Measurements from ENCODE around the gene ZNF219. TPM values are rescaled to one million over a fixed set of nuclear protein-coding genes. Genes with fewer than 3 reads are reported as not detected.

Gene ZNF219
- total RNA-seq, 2 experiments from 2014 or later: 5.8 to 5.9 TPM

DNA sequence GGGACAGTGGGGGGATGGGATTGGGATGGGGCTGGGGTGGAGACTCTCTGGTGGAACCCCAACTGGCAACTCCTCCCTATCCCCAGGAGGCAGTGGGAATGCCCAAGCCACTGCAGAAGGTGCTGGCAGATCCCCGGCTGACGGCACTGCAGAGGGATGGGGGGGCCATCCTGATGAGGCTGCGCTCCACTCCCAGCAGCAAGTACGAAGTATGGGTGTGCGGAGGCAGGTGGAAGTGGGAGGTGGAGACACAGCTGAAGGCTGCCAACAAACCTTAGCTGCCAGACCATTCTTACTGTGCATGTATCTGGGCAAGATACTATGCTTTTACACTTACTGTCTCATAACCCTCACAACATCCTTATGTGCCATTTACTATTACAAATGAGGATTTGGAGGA is 20.2 kb downstream of the ZNF219 start:
- ATAC-seq: no peak
- Mint-ChIP-seq H3K9me3 (ENCODE audit: low read depth) (no peaks in the 10 kb centered on the region), H3K36me3 (no peaks in the 10 kb centered on the region), H3K4me3 (no peak overlapping the region), H3K4me1 (no peaks in the 10 kb centered on the region), H3K27ac (no peak overlapping the region), H3K27me3 (peaks cover 3% of the 10 kb centered on the region)
- DNase-seq: no peak
- CTCF ChIA-PET: interaction anchor here (2.1 kb wide), 1 partner anchor 14 kb away, joined by 7 read pairs; no protein-coding TSS in a partner anchor

DNA sequence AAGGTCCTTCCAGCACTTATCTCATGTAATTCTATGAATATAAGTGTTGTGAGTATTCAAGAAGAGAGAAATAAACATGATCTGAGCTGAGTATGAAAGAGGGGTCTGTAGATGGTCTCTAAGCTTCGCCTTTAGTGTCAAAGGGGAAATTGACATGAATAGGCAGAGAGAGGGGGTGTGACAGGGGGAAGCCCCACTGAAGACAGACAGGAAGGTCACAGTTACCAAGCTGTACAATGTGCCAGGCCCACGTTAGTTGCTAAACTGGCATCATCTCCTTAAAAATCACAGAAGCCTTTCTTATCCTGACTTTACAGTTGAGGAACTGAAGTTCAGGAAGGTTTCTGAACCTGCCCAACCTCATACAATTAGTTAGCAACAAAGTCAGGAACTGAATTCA is 20.8 kb downstream of the ZNF219 start:
- DNase-seq (no peak), ATAC-seq (no peak)
- H3K36me3 Mint-ChIP-seq: no peaks in the 10 kb centered on the region
- H3K27me3 Mint-ChIP-seq: peaks cover 8% of the 10 kb centered on the region
- H3K4me1 Mint-ChIP-seq: no peaks in the 10 kb centered on the region
- CTCF ChIA-PET: interaction anchor here (2.1 kb wide), 1 partner anchor 15 kb away, joined by 7 read pairs; no protein-coding TSS in a partner anchor
- H3K4me3 Mint-ChIP-seq: no peak overlapping the region
- H3K27ac Mint-ChIP-seq: no peak overlapping the region
- H3K9me3 Mint-ChIP-seq (ENCODE audit: low read depth): no peaks in the 10 kb centered on the region

DNA sequence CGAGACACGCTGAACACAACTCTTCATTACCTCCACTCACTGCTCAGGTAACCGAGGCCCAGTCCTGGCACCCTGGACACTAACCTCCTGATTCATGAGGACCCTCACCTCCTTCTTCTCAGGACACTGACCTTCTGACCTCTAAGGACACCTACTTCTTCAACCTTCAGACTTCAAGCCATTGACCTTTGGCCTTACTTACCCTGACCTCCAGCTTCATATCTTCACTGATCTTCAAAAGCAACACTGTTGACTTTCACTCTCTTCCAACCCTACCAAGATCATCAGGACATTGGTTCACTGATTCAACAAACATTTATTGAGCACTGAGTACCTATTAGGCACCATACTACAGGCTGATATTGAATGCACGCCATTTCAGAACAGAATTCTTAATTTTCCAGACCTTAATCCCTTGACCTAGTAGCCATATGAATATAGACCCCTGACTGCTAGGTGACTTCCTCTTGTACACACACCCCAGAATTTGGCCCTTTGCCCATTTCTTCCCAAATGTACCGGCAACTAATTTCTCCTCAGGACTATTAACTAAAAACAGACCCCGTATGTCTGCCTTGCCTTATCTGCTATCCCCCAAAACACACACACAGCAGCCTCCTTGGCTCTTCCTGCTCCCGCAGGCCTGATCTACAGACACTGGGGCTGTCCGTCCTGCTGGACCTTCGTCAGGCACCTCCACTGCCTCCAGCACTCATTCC is 22.6 kb downstream of the ZNF219 start:
- H3K27me3 Mint-ChIP-seq: peaks cover 26% of the 10 kb centered on the region
- DNase-seq: no peak
- H3K36me3 Mint-ChIP-seq: no peaks in the 10 kb centered on the region
- ATAC-seq: no peak
- H3K4me3 Mint-ChIP-seq: no peak overlapping the region
- no peaks in the 10 kb centered on the region for H3K9me3 Mint-ChIP-seq (ENCODE audit: low read depth)
- peaks cover 11% of the 10 kb centered on the region for H3K4me1 Mint-ChIP-seq
- no peak overlapping the region for H3K27ac Mint-ChIP-seq
- CTCF ChIA-PET: interaction anchor here (1.9 to 5.9 kb wide), 2 partner anchors 17 to 29 kb away, joined by 6 to 74 read pairs; no protein-coding TSS in a partner anchor

DNA sequence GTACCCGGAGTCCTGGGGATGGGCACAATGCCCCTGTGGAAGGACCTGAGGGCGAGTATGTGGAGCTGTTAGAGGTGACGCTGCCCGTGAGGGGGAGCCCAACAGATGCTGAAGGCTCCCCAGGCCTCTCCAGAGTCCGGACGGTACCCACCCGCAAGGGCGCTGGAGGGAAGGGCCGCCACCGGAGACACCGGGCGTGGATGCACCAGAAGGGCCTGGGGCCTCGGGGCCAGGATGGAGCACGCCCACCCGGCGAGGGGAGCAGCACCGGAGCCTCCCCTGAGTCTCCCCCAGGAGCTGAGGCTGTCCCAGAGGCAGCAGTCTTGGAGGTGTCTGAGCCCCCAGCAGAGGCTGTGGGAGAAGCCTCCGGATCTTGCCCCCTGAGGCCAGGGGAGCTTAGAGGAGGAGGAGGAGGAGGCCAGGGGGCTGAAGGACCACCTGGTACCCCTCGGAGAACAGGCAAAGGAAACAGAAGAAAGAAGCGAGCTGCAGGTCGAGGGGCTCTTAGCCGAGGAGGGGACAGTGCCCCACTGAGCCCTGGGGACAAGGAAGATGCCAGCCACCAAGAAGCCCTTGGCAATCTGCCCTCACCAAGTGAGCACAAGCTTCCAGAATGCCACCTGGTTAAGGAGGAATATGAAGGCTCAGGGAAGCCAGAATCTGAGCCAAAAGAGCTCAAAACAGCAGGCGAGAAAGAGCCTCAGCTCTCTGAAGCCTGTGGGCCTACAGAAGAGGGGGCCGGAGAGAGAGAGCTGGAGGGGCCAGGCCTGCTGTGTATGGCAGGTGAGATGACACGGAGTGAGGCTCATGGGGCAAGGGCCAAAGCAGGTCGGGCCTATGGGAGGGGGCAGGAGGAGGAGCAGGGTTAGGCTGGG is 23.8 kb downstream of the ZNF219 start:
- no peak overlapping the region for H3K4me3 Mint-ChIP-seq
- no peaks in the 10 kb centered on the region for H3K36me3 Mint-ChIP-seq
- ATAC-seq (no peak), DNase-seq (no peak)
- H3K9me3 Mint-ChIP-seq (ENCODE audit: low read depth): no peaks in the 10 kb centered on the region
- H3K27me3 Mint-ChIP-seq: peaks cover 36% of the 10 kb centered on the region
- CTCF ChIA-PET: interaction anchor here (0.8 to 5.9 kb wide), 6 partner anchors 13 to 421 kb away, joined by 3 to 74 read pairs (median 8); no protein-coding TSS in a partner anchor
- H3K27ac Mint-ChIP-seq: no peak overlapping the region
- peaks cover 19% of the 10 kb centered on the region for H3K4me1 Mint-ChIP-seq

DNA sequence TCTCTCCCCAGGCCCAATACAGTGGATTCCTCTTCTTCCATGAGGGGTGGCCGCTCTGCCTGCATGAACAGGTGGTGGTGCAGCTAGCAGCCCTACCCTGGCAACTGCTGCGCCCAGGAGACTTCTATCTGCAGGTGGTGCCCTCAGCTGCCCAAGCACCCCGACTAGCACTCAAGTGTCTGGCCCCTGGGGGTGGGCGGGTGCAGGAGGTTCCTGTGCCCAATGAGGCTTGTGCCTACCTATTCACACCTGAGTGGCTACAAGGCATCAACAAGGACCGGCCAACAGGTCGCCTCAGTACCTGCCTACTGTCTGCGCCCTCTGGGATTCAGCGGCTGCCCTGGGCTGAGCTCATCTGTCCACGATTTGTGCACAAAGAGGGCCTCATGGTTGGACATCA is 24.5 kb downstream of the ZNF219 start:
- CTCF ChIA-PET: interaction anchor here (1.9 to 5.9 kb wide), 4 partner anchors 14 to 31 kb away, joined by 6 to 74 read pairs (median 28); no protein-coding TSS in a partner anchor
- Mint-ChIP-seq H3K4me1 (peaks cover 25% of the 10 kb centered on the region), H3K27me3 (peaks cover 44% of the 10 kb centered on the region), H3K27ac (no peak overlapping the region), H3K4me3 (no peak overlapping the region), H3K36me3 (no peaks in the 10 kb centered on the region), H3K9me3 (ENCODE audit: low read depth) (no peaks in the 10 kb centered on the region)
- ATAC-seq (no peak), DNase-seq (no peak)

DNA sequence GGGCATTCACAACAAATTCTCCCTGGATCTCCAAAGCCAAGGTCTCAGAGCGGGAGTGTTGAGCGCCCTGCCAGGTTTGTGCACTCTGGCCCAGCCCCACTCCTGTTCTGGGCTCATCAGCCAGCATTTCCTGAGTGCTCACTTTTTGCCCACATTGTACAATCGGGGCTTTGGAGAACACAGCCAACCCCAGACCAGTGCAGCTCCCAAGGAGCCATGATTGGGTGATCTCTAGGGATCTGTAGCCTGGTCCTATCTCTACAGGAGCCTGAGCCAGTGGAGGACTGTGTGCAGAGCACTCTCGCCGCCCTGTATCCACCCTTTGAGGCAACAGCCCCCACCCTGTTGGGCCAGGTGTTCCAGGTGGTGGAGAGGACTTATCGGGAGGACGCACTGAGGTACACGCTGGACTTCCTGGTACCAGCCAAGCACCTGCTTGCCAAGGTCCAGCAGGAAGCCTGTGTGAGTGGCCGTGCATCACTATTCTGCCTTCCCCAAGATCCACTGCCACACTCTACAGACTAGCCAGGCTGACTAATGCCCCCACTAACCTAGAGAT is 25.6 kb downstream of the ZNF219 start:
- no peak overlapping the region for H3K4me3 Mint-ChIP-seq
- DNase-seq (no peak), ATAC-seq (no peak)
- no peak overlapping the region for H3K27ac Mint-ChIP-seq
- H3K27me3 Mint-ChIP-seq: peaks cover 52% of the 10 kb centered on the region
- no peaks in the 10 kb centered on the region for H3K9me3 Mint-ChIP-seq (ENCODE audit: low read depth)
- H3K4me1 Mint-ChIP-seq: peaks cover 31% of the 10 kb centered on the region
- CTCF ChIA-PET: interaction anchor here (0.7 to 5.9 kb wide), 6 partner anchors 11 to 31 kb away, joined by 3 to 74 read pairs (median 25); no protein-coding TSS in a partner anchor
- H3K36me3 Mint-ChIP-seq: no peaks in the 10 kb centered on the region

DNA sequence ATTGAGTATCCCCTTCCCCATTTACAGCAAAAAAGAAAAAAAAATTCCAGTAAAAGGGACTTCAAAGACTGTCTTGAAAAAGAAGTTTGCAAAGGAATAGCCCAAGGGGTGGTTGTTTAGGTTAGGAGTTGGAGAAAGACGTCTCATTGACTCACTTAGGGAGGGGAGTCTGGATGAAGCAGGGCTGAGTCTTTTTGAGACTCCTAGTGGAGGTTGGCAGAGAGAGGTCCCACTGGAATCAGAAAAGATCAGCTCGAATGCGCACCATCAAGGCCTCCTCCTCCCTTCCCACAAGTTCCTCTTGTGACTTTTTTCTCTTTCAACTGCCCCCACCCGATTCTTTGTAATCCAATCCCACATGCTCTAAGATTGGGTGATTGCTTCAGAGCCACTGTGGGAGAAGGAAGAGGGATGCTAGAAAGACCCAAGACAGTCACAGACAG is 26.4 kb downstream of the ZNF219 start:
- Mint-ChIP-seq H3K27me3 (peaks cover 60% of the 10 kb centered on the region), H3K27ac (no peak overlapping the region), H3K9me3 (ENCODE audit: low read depth) (no peaks in the 10 kb centered on the region), H3K4me3 (no peak overlapping the region), H3K36me3 (no peaks in the 10 kb centered on the region), H3K4me1 (peaks cover 31% of the 10 kb centered on the region)
- CTCF ChIA-PET: interaction anchor here (0.7 to 5.9 kb wide), 9 partner anchors 10 to 101 kb away, joined by 3 to 74 read pairs (median 6); partner anchors contain the start of gene TMEM253
- DNase-seq: no peak
- ATAC-seq: no peak

DNA sequence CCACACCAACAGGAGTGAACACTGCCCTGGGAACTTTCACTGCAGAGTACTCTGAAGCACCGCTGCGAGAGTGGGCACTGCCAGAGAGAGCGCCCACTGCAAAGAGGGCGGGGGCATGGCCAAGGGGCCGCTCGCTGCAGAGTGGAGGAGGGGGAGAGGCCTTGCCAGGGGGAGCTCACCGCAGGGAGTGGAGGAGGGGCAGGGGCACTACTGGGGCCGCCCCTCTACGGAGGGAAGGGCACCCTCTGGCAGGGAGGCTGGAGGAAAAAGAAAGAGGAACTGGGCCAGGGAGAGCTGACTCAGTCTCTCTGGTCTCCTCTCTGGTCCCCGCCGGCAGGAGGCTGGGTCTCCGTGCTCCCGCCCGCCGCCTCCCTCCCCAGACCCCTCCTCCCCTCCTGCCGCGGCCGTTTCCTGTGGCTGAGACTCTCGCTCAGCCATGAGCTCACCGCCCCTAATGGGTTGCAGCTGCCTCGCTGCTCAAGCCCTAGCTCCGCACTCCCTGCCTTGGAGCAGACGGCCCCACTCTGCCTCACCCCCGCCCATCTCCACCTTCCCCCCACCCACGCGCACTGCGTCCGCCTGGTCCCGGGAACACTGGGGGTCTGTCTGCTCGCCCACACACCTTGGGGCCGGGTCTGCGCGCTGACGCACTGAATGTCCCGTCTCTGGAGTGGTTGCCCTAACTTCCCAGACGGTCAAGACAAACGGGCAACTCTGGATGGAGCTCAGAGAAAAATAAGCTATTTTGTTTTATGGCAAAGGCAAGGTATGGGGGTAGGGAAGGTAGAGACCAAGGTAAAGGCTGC is 27.0 kb downstream of the ZNF219 start:
- H3K4me3 Mint-ChIP-seq: peak overlapping the region; percentile 62
- ATAC-seq: peak; percentile 57

DNA sequence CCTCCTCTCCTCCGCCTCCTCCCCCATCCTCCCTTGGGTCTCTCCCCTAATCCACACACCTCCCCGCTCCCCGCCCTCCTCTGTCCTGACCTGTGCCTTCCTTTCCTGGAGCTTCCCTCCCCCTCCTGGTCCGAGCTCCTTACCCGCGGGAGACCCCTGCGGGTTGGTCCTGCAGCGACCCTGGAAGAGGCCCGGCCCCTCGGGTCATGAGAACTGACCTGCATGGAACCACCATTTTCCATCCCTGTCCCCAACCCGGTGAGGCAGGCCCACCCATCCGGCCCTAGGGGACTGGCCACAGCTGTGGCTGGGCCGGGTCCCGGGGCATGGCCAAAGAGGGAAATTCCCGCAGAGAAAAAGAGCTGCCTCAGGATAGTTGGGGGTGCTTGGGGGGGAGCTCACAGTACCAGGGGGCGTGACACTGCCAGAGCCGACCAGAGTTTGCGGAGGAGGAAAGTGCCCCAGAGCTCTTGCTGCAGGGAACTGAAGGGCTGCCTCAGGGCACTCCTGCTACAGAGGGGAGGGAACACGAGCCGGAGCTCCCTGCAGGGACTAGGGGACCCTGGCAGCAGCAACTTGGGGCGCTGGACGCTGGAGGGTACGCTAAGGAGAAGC is 27.7 kb downstream of the ZNF219 start:
- ATAC-seq: peak; percentile 28
- CTCF ChIA-PET: interaction anchor here (0.8 to 5.9 kb wide), 10 partner anchors 17 to 93 kb away, joined by 3 to 74 read pairs (median 6); no protein-coding TSS in a partner anchor
- peaks cover 72% of the 10 kb centered on the region for H3K27me3 Mint-ChIP-seq
- H3K27ac Mint-ChIP-seq: no peak overlapping the region
- no peaks in the 10 kb centered on the region for H3K9me3 Mint-ChIP-seq (ENCODE audit: low read depth)
- H3K4me1 Mint-ChIP-seq: peaks cover 31% of the 10 kb centered on the region
- peak overlapping the region; percentile 62 for H3K4me3 Mint-ChIP-seq
- no peaks in the 10 kb centered on the region for H3K36me3 Mint-ChIP-seq
- DNase-seq: no peak

More for the DNA sequence above, 27.0 kb downstream of the ZNF219 start:
- no peaks in the 10 kb centered on the region for H3K36me3 Mint-ChIP-seq
- peak; percentile 71 for DNase-seq
- peaks cover 31% of the 10 kb centered on the region for H3K4me1 Mint-ChIP-seq
- H3K9me3 Mint-ChIP-seq (ENCODE audit: low read depth): no peaks in the 10 kb centered on the region
- CTCF ChIA-PET: interaction anchor here (1.0 to 5.9 kb wide), 10 partner anchors 17 to 101 kb away, joined by 3 to 74 read pairs (median 6); partner anchors contain the start of gene TMEM253
- H3K27ac Mint-ChIP-seq: no peak overlapping the region
- peaks cover 65% of the 10 kb centered on the region for H3K27me3 Mint-ChIP-seq

DNA sequence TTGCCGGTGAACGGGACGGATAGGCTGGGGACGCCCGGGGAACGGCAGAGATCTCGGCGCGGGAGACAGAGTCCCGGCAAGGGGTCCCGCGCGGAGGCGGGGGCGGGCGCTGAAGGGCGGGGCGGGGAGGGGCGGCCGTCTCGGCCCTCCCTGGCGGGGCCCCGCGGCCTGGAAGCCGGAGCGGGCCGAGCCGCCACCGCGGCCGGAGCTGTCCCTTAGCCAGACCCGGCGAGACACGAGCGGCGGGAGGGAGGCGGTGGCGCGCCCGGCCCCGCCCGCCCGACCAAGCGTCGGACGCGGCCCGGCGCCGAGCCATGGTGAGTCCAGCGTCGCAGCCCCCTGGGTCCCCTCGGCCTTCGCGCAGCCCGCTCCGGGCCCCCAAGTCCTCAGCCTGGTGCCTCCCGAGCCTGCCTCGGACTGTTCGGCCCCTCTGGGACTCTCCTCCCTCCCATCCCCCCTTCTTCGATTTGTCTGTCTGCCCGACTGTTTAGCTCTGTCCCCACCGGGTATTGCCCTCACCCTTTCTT is 28.3 kb downstream of the ZNF219 start, which contains the start of gene ARHGEF40:
ARHGEF40 (plus strand) TSS at position 222 of the 527 bp plus-strand sequence; CDS start at position 315, 93 bp downstream.
- peak within 1 kb of the TSS; percentile 62 for H3K4me3 Mint-ChIP-seq
- H3K9me3 Mint-ChIP-seq (ENCODE audit: low read depth): no peaks in the 10 kb centered on the region
- peaks cover 31% of the 10 kb centered on the region for H3K4me1 Mint-ChIP-seq
- H3K27ac Mint-ChIP-seq: no peak within 1 kb of the TSS
- H3K36me3 Mint-ChIP-seq: no peaks in the 10 kb centered on the region
- CTCF ChIA-PET: interaction anchor here (0.8 to 5.9 kb wide), 9 partner anchors 18 to 92 kb away, joined by 3 to 74 read pairs (median 6); no protein-coding TSS in a partner anchor
- DNase-seq (no peak), ATAC-seq (peak; percentile 13)
- peaks cover 78% of the 10 kb centered on the region for H3K27me3 Mint-ChIP-seq

DNA sequence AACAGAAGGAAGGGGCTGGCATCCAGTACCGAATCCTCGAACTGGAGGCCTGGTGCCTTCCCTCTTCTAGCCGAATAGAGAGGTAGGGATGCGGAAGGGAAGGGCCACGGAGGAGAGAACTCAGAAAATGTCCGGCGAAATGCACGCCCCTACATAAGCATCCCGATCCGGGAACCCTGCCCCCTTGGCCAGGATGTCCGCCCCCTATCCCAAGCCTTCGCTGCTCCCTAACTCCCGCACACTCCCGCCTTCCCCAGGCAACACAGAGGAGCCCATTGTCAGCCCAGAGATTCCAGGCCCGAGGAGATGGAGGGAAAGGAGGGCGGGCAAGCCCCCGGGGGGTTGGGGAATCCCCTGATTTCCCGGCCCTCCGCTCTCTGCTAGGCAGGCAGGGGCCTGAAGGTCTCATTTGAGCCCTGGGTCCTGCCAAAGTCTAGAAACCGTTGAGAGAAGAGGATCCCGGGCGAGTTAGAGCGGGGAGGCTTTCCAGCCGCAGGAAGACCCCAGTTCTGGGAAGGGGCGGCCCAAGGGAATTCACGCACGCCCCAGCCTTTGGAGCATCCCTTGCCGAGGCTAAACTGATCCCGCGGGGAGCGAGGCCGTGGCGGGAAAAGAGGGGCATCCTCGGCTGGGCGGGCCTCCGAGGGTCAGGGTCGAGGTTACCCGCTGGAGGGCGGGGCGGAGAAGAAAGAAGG is 28.9 kb downstream of the ZNF219 start:
- no peaks in the 10 kb centered on the region for H3K9me3 Mint-ChIP-seq (ENCODE audit: low read depth)
- peak overlapping the region; percentile 47 for H3K4me3 Mint-ChIP-seq
- no peak overlapping the region for H3K27ac Mint-ChIP-seq
- peaks cover 84% of the 10 kb centered on the region for H3K27me3 Mint-ChIP-seq
- CTCF ChIA-PET: interaction anchor here (1.0 to 5.9 kb wide), 16 partner anchors 18 to 92 kb away, joined by 3 to 109 read pairs (median 16); partner anchors contain the start of genes TMEM253 and ZNF219
- DNase-seq (no peak), ATAC-seq (no peak)
- H3K36me3 Mint-ChIP-seq: no peaks in the 10 kb centered on the region
- H3K4me1 Mint-ChIP-seq: peaks cover 31% of the 10 kb centered on the region
